Suppressor macrophage treated with lipopolysaccharide for 4 hours (primary cell): ENCODE measurements around the gene F13A1.

ENCODE experiments used
- DNase-seq: peaks from one replicate; pipeline ENCODE4 v3.0.0-alpha.2; 2020

F13A1 gene

GRCh38 chr6:6319952-6320811, at the start of gene F13A1:
F13A1 (minus strand) TSS chr6:6320662; CDS start chr6:6318664, 1,998 bp downstream.
- DNase-seq, result peak; percentile 42

GRCh38 chr6:6368684-6369052, 48.2 kb upstream of the F13A1 start:
- DNase-seq, result peak; percentile 75

- no peak for DNase-seq
Observed at GRCh38 chr6:6368040-6368683, 47.7 kb upstream of the F13A1 start.

GRCh38 chr6:6366803-6367202, 46.3 kb upstream of the F13A1 start:
- no peak for DNase-seq

GRCh38 chr6:6365242-6365641, 44.8 kb upstream of the F13A1 start:
- DNase-seq, result no peak

GRCh38 chr6:6362056-6362840, 41.8 kb upstream of the F13A1 start:
- DNase-seq, result peak; percentile 30

- DNase-seq, result no peak
Observed at GRCh38 chr6:6357530-6357929, 37.1 kb upstream of the F13A1 start.

GRCh38 chr6:6357032-6357431, 36.6 kb upstream of the F13A1 start:
- no peak for DNase-seq

- no peak for DNase-seq
Observed at GRCh38 chr6:6352772-6353171, 32.3 kb upstream of the F13A1 start.

GRCh38 chr6:6351511-6352025, 31.1 kb upstream of the F13A1 start:
- no peak for DNase-seq

- no peak for DNase-seq
Observed at GRCh38 chr6:6350696-6351095, 30.2 kb upstream of the F13A1 start.

GRCh38 chr6:6348256-6348655, 27.8 kb upstream of the F13A1 start:
- DNase-seq, result no peak

GRCh38 chr6:6346427-6347023, 26.1 kb upstream of the F13A1 start:
- peak; percentile 18 for DNase-seq

GRCh38 chr6:6333501-6333900, 13.0 kb upstream of the F13A1 start:
- peak; percentile 92 for DNase-seq

- DNase-seq, result peak; percentile 29
Observed at GRCh38 chr6:6332811-6333244, 12.4 kb upstream of the F13A1 start.

GRCh38 chr6:6331946-6332601, 11.6 kb upstream of the F13A1 start:
- DNase-seq, result peak; percentile 48

- DNase-seq, result peak; percentile 86
Observed at GRCh38 chr6:6331393-6331792, 10.9 kb upstream of the F13A1 start.

- no peak for DNase-seq
Observed at GRCh38 chr6:6330407-6330806, 9.9 kb upstream of the F13A1 start.

- DNase-seq, result peak; percentile 70
Observed at GRCh38 chr6:6328451-6328850, 8.0 kb upstream of the F13A1 start.

GRCh38 chr6:6323352-6323751, 2.9 kb upstream of the F13A1 start:
- DNase-seq, result no peak

GRCh38 chr6:6320901-6321300, 439 bp upstream of the F13A1 start:
- DNase-seq, result no peak
